Esophagus muscularis mucosa (tissue), 4 donors: ENCODE data around the gene NHLRC1. TPM values are rescaled to one million over a fixed set of nuclear protein-coding genes. Genes with fewer than 3 reads are reported as not detected.
"Not testable (repeated sequence)": the region's sequence is repeated elsewhere in the genome, so short reads cannot be mapped to it uniquely, and the experiment has no call there.

Source experiments
- DNase-seq: peaks from one replicate; pipeline ENCODE4 v3.0.0-alpha.2; 2017; ENCODE audit errors: extremely low spot score
- H3K27ac ChIP-seq, 4 donors: fragments of 200-600 bp; sonication (generic); replicated peaks in 1 of 4; 1 replicate in 3 of 4; 2 replicates in 1 of 4; pipeline ENCODE4 v1.5.1; 2016 to 2019; ENCODE audit warnings: mild to moderate bottlenecking in 1 of 4
- H3K27me3 ChIP-seq, 4 donors: fragments of 200-600 bp; sonication (generic); one replicate each; pipeline versions ENCODE4 v1.5.1 to v1.6.0; 2016 to 2019
- H3K36me3 ChIP-seq, 4 donors: fragments of 200-600 bp; sonication (generic); one replicate each; pipeline ENCODE4 v1.5.1; 2016 to 2019
- H3K4me1 ChIP-seq, 4 donors: fragments of 200-600 bp; sonication (generic); one replicate each; pipeline ENCODE4 v1.5.1; 2016 to 2019
- H3K4me3 ChIP-seq, 4 donors: fragments of 200-600 bp; sonication (generic); 1 replicate in 2 of 4; 2 replicates in 2 of 4; pipeline ENCODE4 v1.5.1; 2016 to 2019; ENCODE audit warnings: mild to moderate bottlenecking in 4 of 4, moderate library complexity in 1 of 4
- H3K9me3 ChIP-seq, 4 donors: fragments of 200-600 bp; sonication (generic); 1 replicate in 3 of 4; 2 replicates in 1 of 4; pipeline ENCODE4 v1.5.1; 2016 to 2019
- EP300 ChIP-seq: sonication (generic); formaldehyde crosslinking; IDR thresholded peaks from one replicate; pipeline ENCODE4 v1.6.1; 2017; ENCODE audit warnings: antibody characterized with exemption
- POLR2A ChIP-seq: fragments of 450-650 bp; IDR thresholded peaks from one replicate; pipeline ENCODE4 v1.6.1; 2017; ENCODE audit warnings: antibody characterized with exemption, moderate library complexity, mild to moderate bottlenecking, low read depth
- POLR2AphosphoS5 ChIP-seq, 2 donors: sonication (generic); formaldehyde crosslinking; IDR thresholded peaks; one replicate each; pipeline ENCODE4 v1.6.1; 2017; ENCODE audit warnings: antibody characterized with exemption in 2 of 2
- WGBS: methylation state at CpG from one replicate; pipeline ENCODE4 v1.1.5; 2018; 5-methylcytosine and 5-hydroxymethylcytosine counted together
- intact Hi-C: fragments of 100-400 bp; cut with DNase I; formaldehyde crosslinking; loops from one replicate; pipeline ENCODE4 v1.15.1; 2023
- total RNA-seq, 4 donors: library from RNA; depleted of rRNA; stranded (reverse); fragments of >200 nt; gene quantifications; one replicate each; pipeline versions ENCODE4 v1.1.0 to v1.2.1, GENCODE V29; 2016
- TF ChIP-seq, protein P1 (sequence below), 3 experiments: fragments of 200-600 bp in 2 of 3; fragments of 450-650 bp in 1 of 3; sonication (generic) in 2 of 3; IDR thresholded peaks; one replicate each; pipeline ENCODE4 v1.5.1; 2017 to 2019; ENCODE audit warnings: antibody characterized with exemption in 3 of 3, mild to moderate bottlenecking in 2 of 3, moderate library complexity in 1 of 3

Gene NHLRC1
- total RNA-seq, 4 donors from 2014 or later = 0.50 to 1.2 (median 0.93) TPM

DNA sequence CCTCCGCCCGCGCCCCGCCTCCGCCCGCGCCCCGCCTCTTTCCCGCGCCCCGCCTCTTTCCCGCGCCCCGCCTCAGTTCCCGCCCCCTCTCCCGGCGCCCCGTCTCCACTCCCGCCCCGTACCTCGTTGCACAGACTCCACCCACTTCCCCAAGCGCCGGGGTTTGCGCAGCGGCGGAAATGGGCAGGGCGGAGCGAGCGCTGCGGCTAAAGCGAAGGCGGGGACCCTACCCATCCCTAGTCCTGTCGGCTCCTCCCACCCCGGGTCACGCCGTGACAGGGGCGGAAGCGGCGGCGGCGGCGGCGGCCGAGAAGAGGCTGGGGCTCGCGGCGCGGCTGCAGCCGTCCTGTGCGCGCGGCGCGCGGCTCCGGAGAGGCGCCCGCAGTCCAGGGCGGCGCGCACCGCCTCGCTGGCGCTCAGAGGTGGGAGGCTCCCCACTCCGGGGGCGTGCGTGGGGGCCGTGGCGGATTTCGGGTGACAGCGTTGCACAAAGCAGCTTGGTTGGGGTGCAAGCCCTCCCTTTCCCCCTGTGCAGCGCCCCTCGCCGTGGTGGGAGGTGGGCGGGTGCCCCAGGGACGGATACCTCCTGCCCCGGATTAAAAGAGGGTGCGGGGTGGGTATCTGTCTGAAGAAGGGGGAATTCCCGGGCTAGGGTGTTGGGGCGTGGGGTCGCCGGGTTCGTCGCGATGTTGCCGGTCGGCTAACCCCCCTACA, 32.8 kb upstream of the NHLRC1 start, which contains the start of gene KDM1B:
TSS of gene KDM1B (plus strand) at position 273 of the 714 bp plus-strand sequence. CDS start 4,474 bp downstream, outside the sequence.
- Histone ChIP-seq H3K36me3 (peaks cover 0 to 10% (median 3%) of the 10 kb centered on the region in 4 donors), H3K27ac (peak within 1 kb of the TSS; percentile 83 to 92 (median 86)), H3K4me1 (peaks cover 15 to 25% (median 22%) of the 10 kb centered on the region in 4 donors), H3K27me3 (no peaks in the 10 kb centered on the region), H3K4me3 (peak within 1 kb of the TSS; percentile 92 to 94 (median 93)), H3K9me3 (no peaks in the 10 kb centered on the region)
- TF ChIP-seq POLR2AphosphoS5 (IDR thresholded peaks at IDR 0.05) (peak in 1 of 2 donors; percentile 89), POLR2A (peak; percentile 10), EP300 (no peak)
- TF ChIP-seq, protein P1, sequence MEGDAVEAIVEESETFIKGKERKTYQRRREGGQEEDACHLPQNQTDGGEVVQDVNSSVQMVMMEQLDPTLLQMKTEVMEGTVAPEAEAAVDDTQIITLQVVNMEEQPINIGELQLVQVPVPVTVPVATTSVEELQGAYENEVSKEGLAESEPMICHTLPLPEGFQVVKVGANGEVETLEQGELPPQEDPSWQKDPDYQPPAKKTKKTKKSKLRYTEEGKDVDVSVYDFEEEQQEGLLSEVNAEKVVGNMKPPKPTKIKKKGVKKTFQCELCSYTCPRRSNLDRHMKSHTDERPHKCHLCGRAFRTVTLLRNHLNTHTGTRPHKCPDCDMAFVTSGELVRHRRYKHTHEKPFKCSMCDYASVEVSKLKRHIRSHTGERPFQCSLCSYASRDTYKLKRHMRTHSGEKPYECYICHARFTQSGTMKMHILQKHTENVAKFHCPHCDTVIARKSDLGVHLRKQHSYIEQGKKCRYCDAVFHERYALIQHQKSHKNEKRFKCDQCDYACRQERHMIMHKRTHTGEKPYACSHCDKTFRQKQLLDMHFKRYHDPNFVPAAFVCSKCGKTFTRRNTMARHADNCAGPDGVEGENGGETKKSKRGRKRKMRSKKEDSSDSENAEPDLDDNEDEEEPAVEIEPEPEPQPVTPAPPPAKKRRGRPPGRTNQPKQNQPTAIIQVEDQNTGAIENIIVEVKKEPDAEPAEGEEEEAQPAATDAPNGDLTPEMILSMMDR (IDR thresholded peaks at IDR 0.05) = no peak
- WGBS = under 1% methylated on average over 20 of the region's 87 CpGs
- intact Hi-C loops = loop anchor here (5.0 to 10.0 kb wide), 2 partner anchors 107 to 451 kb away; partner anchors contain the start of genes DEK and NUP153
- peak; percentile 99 for DNase-seq

DNA sequence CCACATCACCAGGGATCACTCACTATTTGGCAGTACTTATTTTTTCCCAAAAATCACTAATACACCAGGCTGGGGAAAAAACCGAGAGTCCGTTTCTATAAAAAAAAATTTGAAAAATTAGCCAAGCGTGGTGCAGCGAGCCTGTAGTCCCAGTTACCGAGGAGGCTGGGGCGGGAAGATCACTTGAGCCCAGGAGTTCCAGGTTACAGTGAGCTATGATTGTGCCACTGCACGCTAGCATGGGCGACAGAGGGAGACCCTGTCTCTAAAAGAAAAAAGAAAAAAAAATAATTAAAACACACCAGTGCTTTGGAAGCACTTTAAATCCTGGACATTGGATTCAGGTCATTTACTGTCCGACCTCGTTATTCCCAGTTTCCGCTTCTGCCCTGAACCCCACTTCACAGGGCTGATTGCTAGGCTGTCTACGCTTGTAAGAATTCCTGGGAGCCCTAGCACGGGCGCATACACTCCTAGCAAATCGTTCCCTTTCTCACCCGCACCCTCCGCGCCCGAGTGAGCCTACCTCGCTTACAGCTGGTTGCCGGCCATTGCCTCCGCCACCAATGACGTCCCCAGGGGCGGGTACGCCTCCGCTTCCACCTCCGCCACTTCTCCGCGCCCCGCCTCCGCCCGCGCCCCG, 32.2 kb upstream of the NHLRC1 start, which contains the start of gene TPMT:
TSS of gene TPMT (minus strand) at position 571 of the 643 bp plus-strand sequence. CDS start 5,950 bp downstream, outside the sequence.
- H3K4me3 ChIP-seq = peak within 1 kb of the TSS; percentile 92 to 94 (median 93)
- no peak for DNase-seq
- H3K27me3 ChIP-seq = no peaks in the 10 kb centered on the region
- H3K36me3 ChIP-seq = peaks cover 0 to 3% (median 0%) of the 10 kb centered on the region in 4 donors
- peak within 1 kb of the TSS; percentile 83 to 92 (median 86) for H3K27ac ChIP-seq
- intact Hi-C loops = loop anchor here (5.0 to 10.0 kb wide), 2 partner anchors 108 to 450 kb away; partner anchors contain the start of genes DEK and NUP153
- 0% methylated on average over 18 of the region's 34 CpGs for WGBS
- TF ChIP-seq, protein P1 (IDR thresholded peaks at IDR 0.05) = no peak
- TF ChIP-seq POLR2AphosphoS5 (IDR thresholded peaks at IDR 0.05) = peak; percentile 77 to 94
- peak; percentile 56 for TF ChIP-seq POLR2A
- TF ChIP-seq EP300 = no peak
- H3K9me3 ChIP-seq = no peaks in the 10 kb centered on the region
- H3K4me1 ChIP-seq = peaks cover 15 to 25% (median 22%) of the 10 kb centered on the region in 4 donors

DNA sequence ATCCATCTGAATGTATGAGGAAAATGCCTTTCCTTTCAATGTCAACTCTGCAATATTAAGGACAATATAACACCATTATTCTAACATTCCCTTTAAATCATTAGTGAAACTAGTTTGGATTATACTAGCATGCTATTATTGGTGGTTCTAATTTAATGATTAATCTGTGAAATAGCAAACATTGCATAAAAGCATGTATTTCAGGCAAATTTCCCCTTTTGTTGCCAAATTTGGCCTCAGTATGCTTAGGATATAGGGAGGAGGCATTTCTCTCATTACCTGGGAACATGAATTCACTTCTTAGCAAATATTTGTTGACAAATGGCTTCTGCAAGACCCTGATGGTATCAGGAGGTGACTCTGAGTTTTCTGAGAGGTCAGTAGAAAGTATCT, 30.8 kb upstream of the NHLRC1 start:
- intact Hi-C loops = loop anchor here (10.0 kb wide), 1 partner anchor 449 kb away; the partner anchor contains the start of gene NUP153
- no peak overlapping the region for H3K27ac ChIP-seq

DNA sequence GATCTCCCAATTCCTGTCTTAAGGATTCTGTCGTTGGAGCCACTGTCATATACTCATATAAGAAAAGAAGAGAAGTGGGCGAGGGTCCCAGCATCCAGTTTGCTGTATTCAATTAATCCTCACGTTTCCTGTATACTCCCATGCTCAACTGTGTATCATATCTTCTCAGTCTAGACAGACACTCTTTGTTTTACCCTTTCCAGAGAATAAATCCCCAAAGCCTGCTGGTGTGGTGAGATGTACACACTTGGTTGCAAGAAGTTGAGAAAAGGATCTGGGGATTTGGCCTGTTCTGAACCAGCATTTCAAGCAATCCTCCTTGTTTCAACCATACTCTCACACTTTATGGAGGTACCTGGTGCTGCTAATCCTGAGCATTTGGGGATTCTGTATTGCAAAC, 29.3 kb upstream of the NHLRC1 start:
- Histone ChIP-seq H3K27ac (no peak overlapping the region), H3K4me1 (peaks cover 15 to 24% (median 22%) of the 10 kb centered on the region in 4 donors), H3K9me3 (no peaks in the 10 kb centered on the region), H3K27me3 (no peaks in the 10 kb centered on the region), H3K36me3 (peaks cover 0 to 14% (median 6%) of the 10 kb centered on the region in 4 donors), H3K4me3 (no peak overlapping the region)
- no peak for DNase-seq
- intact Hi-C loops = loop anchor here (10.0 kb wide), 1 partner anchor 447 kb away; the partner anchor contains the start of gene NUP153
- TF ChIP-seq, protein P1 (IDR thresholded peaks at IDR 0.05) = no peak
- TF ChIP-seq EP300 (no peak), POLR2AphosphoS5 (IDR thresholded peaks at IDR 0.05) (no peak), POLR2A (no peak)
- 74% methylated on average over 3 of the region's 3 CpGs for WGBS

More for the DNA sequence above, 30.8 kb upstream of the NHLRC1 start:
- TF ChIP-seq POLR2A (no peak), EP300 (no peak), POLR2AphosphoS5 (IDR thresholded peaks at IDR 0.05) (no peak)
- TF ChIP-seq, protein P1 (IDR thresholded peaks at IDR 0.05) = no peak
- H3K4me1 ChIP-seq = peaks cover 15 to 25% (median 22%) of the 10 kb centered on the region in 4 donors
- H3K9me3 ChIP-seq = no peaks in the 10 kb centered on the region
- no peaks in the 10 kb centered on the region for H3K27me3 ChIP-seq
- H3K36me3 ChIP-seq = peaks cover 0 to 5% (median 2%) of the 10 kb centered on the region in 4 donors
- no peak overlapping the region for H3K4me3 ChIP-seq
- DNase-seq = no peak

DNA sequence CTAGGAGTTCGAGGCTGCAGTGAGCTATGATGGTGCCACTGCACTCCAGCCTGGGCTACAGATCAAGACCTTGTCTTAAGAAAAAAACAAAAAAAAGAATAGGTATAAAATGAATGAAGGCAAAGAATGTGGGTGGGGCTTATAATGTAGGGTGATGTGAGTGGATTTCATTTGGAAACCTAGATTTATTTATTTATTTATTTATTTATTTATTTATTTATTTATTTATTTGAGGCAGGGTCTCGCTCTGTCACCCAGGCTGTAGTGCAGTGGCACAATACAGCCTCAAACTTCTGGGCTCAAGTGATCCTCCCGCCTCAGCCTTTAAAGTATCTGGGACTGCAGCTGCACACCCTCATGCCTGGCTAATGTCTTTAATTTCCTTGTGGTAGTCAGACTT, 28.9 kb upstream of the NHLRC1 start:
- not testable (repeated sequence) for H3K9me3 ChIP-seq, H3K4me3 ChIP-seq, DNase-seq, H3K27me3 ChIP-seq, H3K27ac ChIP-seq
- 94% methylated on average over 3 of the region's 3 CpGs for WGBS
- intact Hi-C loops = loop anchor here (10.0 kb wide), 1 partner anchor 447 kb away; the partner anchor contains the start of gene NUP153
- Histone ChIP-seq H3K4me1 (peaks cover 15 to 21% (median 20%) of the 10 kb centered on the region in 4 donors), H3K36me3 (peaks cover 0 to 17% (median 7%) of the 10 kb centered on the region in 4 donors)
